Liver (tissue), 3 donors: Measurements from ENCODE around the gene RNLS.

ENCODE experiments used
- ATF3 ChIP-seq: IDR thresholded peaks from 2 replicates; pipeline ENCODE4 v1.6.1; 2016; ENCODE audit warnings: antibody characterized with exemption
- CTCF ChIP-seq: fragments of 150-350 bp; IDR thresholded peaks from 2 replicates; pipeline ENCODE4 v1.5.1; 2017; ENCODE audit warnings: improper control_type of control experiment, low read depth, low read length; ENCODE audit not compliant: missing input control
- GABPA ChIP-seq, 2 donors: IDR thresholded peaks in 1 of 2; conservative IDR thresholded peaks in 1 of 2; 2 replicates each; pipeline ENCODE4 v1.6.1; 2016; ENCODE audit warnings: antibody characterized with exemption in 2 of 2, mild to moderate bottlenecking in 1 of 2, moderate library complexity in 1 of 2
- RAD21 ChIP-seq, 2 donors: IDR thresholded peaks; 2 replicates each; pipeline ENCODE4 v1.6.1; 2016; ENCODE audit warnings: antibody characterized with exemption in 2 of 2, mild to moderate bottlenecking in 2 of 2
- TF ChIP-seq, protein P1 (sequence below): IDR thresholded peaks from 2 replicates; pipeline ENCODE4 v1.6.1; 2016; ENCODE audit warnings: antibody characterized with exemption
- donor health status: healthy.
- donor health status: healthy.

- TF ChIP-seq CTCF = no peak
- TF ChIP-seq GABPA (IDR thresholded peaks at IDR 0.05 in 1 of 2, conservative IDR thresholded peaks at IDR 0.05 in 1 of 2) = no peak
- no peak for TF ChIP-seq RAD21 (IDR thresholded peaks at IDR 0.05)
- no peak for TF ChIP-seq ATF3
- TF ChIP-seq, protein P1, sequence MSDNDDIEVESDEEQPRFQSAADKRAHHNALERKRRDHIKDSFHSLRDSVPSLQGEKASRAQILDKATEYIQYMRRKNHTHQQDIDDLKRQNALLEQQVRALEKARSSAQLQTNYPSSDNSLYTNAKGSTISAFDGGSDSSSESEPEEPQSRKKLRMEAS = no peak
Observed at GRCh38 chr10:88237896-88238614, 345.1 kb downstream of the RNLS start.
